HepG2 (cell line): ENCODE measurements around the gene COQ4. TPM values are rescaled to one million over a fixed set of nuclear protein-coding genes. Genes with fewer than 3 reads are reported as not detected.

ENCODE experiments used
- AGO1 ChIP-seq: fragments of 200-400 bp; formaldehyde crosslinking; IDR thresholded peaks from 2 replicates; pipeline ENCODE4 v1.6.1; 2017; ENCODE audit warnings: mild to moderate bottlenecking, low read depth, low read length, moderate library complexity; ENCODE audit not compliant: poor library complexity, severe bottlenecking
- FLYWCH1 ChIP-seq: sonication (generic); formaldehyde crosslinking; IDR thresholded peaks from 2 replicates; pipeline ENCODE4 v1.8.1; 2023; ENCODE audit warnings: mild to moderate bottlenecking, missing genetic modification reagents
- GATA4 ChIP-seq: sonication (generic); IDR thresholded peaks from 2 replicates; pipeline ENCODE4 v1.6.1; 2016; ENCODE audit warnings: antibody characterized with exemption, low read depth, borderline replicate concordance
- HOXA3 ChIP-seq: sonication (generic); formaldehyde crosslinking; IDR thresholded peaks from 2 replicates; pipeline ENCODE4 v1.5.0; 2020; ENCODE audit warnings: missing genetic modification reagents
- JUND ChIP-seq: sonication (generic); formaldehyde crosslinking; IDR thresholded peaks from 2 replicates; pipeline ENCODE4 v1.8.0; 2022; ENCODE audit warnings: mild to moderate bottlenecking, missing genetic modification reagents
- KDM6A ChIP-seq: IDR thresholded peaks from 2 replicates; pipeline ENCODE4 v1.6.1; 2016; ENCODE audit warnings: low read depth
- MYNN ChIP-seq: sonication (generic); formaldehyde crosslinking; IDR thresholded peaks from 2 replicates; pipeline ENCODE4 v1.4.0; 2020; ENCODE audit warnings: mild to moderate bottlenecking, low read depth, missing genetic modification reagents
- NFIB ChIP-seq: sonication (generic); formaldehyde crosslinking; IDR thresholded peaks from 2 replicates; pipeline ENCODE4 v1.9.0; 2021; ENCODE audit warnings: missing genetic modification reagents, mild to moderate bottlenecking, borderline replicate concordance
- PPARG ChIP-seq: conservative IDR thresholded peaks from 2 replicates; pipeline ENCODE4 v1.6.1; 2016; ENCODE audit warnings: missing biosample characterization, missing genetic modification reagents
- RARA ChIP-seq: IDR thresholded peaks from 2 replicates; pipeline ENCODE4 v1.6.1; 2016; ENCODE audit warnings: missing genetic modification reagents, missing compliant biosample characterization
- RFX3 ChIP-seq: IDR thresholded peaks from 2 replicates; pipeline ENCODE4 v1.6.1; 2016; ENCODE audit warnings: missing biosample characterization, missing genetic modification reagents
- SKI ChIP-seq: fragments of 450-650 bp; IDR thresholded peaks from one replicate; pipeline ENCODE4 v1.6.1; 2018; ENCODE audit warnings: mild to moderate bottlenecking; ENCODE audit not compliant: partially characterized antibody
- SOX5 ChIP-seq: IDR thresholded peaks from 2 replicates; pipeline ENCODE4 v1.6.1; 2016; ENCODE audit warnings: borderline replicate concordance
- SPEN ChIP-seq: sonication (generic); formaldehyde crosslinking; IDR thresholded peaks from 2 replicates; pipeline ENCODE4 v1.5.1; 2020; ENCODE audit warnings: low read depth, mild to moderate bottlenecking, missing genetic modification reagents
- SSRP1 ChIP-seq: IDR thresholded peaks from 2 replicates; pipeline ENCODE4 v1.6.1; 2016; ENCODE audit warnings: control low read depth
- TEAD3 ChIP-seq: optimal IDR thresholded peaks from 2 replicates; pipeline ENCODE3; 2016; ENCODE audit warnings: borderline replicate concordance
- TOPORS ChIP-seq: sonication (generic); formaldehyde crosslinking; IDR thresholded peaks from 2 replicates; pipeline ENCODE4 v1.8.0; 2023; ENCODE audit warnings: mild to moderate bottlenecking, missing genetic modification reagents
- ZFP62 ChIP-seq: sonication (generic); formaldehyde crosslinking; IDR thresholded peaks from 2 replicates; pipeline ENCODE4 v1.4.0; 2020; ENCODE audit warnings: missing genetic modification reagents
- ZNF260 ChIP-seq: sonication (generic); formaldehyde crosslinking; IDR thresholded peaks from 2 replicates; pipeline ENCODE4 v1.4.0; 2020; ENCODE audit warnings: missing genetic modification reagents, low read depth, mild to moderate bottlenecking, borderline replicate concordance
- ZNF367 ChIP-seq: sonication (generic); formaldehyde crosslinking; IDR thresholded peaks from 2 replicates; pipeline ENCODE4 v1.4.0; 2020; ENCODE audit warnings: missing genetic modification reagents, borderline replicate concordance
- ZNF432 ChIP-seq: sonication (generic); formaldehyde crosslinking; IDR thresholded peaks from 2 replicates; pipeline ENCODE4 v1.5.0; 2020; ENCODE audit warnings: missing genetic modification reagents, mild to moderate bottlenecking, borderline replicate concordance
- ZNF709 ChIP-seq: sonication (generic); formaldehyde crosslinking; IDR thresholded peaks from 2 replicates; pipeline ENCODE4 v1.5.0; 2020; ENCODE audit warnings: mild to moderate bottlenecking, missing genetic modification reagents
- ZNF780A ChIP-seq: sonication (generic); formaldehyde crosslinking; IDR thresholded peaks from 2 replicates; pipeline ENCODE4 v1.8.0; 2022; ENCODE audit warnings: mild to moderate bottlenecking, missing genetic modification reagents, moderate library complexity
- polyA plus RNA-seq, 8 experiments: library from polyadenylated mRNA; depleted of rRNA in 3 of 8; stranded (reverse) in 7 of 8; unstranded in 1 of 8; fragments of >200 nt; fragmentation: Illumina TruSeq in 4 of 8; extraction: Trizol in 4 of 8; gene quantifications; 2 replicates each; pipeline versions ENCODE4 v1.2.1 to v1.2.3, GENCODE V29; 2011 to 2016; ENCODE audit warnings: low read depth in 4 of 8, missing spikeins in 1 of 8, mixed read lengths in 1 of 8; ENCODE audit not compliant: insufficient read depth in 1 of 8
- total RNA-seq, 5 experiments: library from RNA; depleted of rRNA; stranded (reverse); fragments of >200 nt; fragmentation: Illumina TruSeq; extraction: Trizol; gene quantifications; 2 replicates each; pipeline ENCODE4 v1.2.3, GENCODE V29; 2016; ENCODE audit warnings: low read depth in 1 of 5
- TF ChIP-seq, protein P1 (sequence below): sonication (generic); formaldehyde crosslinking; IDR thresholded peaks from 2 replicates; pipeline ENCODE4 v1.4.0; 2020; ENCODE audit warnings: missing genetic modification reagents

Gene COQ4
- total and polyA plus RNA-seq, 2 of the 13 experiments (the other 11 are each of a cell fraction or from before 2014, with no cell fraction given) = 26.1 to 36.0 TPM

DNA sequence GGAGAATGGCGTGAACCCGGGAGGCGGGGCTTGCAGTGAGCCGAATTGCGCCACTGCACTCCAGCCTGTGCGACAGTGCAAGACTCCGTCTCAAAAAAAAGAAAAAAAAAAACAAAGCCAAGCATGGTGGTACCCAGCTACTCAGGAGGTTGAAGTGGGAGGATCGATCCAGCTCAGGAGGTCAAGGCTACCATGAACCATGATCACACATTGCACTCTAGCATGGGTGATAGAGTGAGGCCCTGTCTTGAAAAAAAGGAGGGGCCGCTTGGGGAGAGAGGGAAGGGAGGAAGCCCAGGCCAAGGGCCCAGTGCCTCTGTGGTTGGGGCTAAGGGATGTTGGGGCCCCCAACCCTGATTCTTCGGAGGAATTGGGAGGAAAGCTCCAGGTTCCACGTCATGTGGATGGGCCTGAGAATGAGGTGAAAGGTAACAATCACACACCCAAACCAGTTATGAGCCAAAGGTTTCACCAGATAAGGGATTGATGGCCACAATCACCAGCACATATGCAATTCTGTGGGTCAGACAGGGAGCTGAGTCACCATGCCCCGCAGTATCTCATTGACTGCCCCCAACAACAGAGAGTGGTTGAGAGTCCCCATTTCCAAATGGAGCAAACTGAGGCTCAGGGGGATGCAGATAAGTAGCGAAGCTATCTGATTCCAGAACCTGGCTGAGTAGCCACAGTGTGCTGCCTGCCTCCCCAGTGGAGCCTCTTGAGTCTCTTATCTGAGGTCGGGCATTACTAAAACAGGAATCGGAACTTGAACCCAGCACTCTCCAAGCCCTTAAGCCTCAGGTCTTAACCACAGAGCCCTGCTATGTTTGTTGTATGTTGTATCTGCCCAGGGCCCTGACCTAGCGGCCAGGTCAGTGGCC lies 26.1 kb upstream of the COQ4 start (continued):
- TF ChIP-seq GATA4 = no peak
- TF ChIP-seq MYNN = no peak
- no peak for TF ChIP-seq ZNF780A (CRISPR knock-in tag)
- TF ChIP-seq AGO1 = no peak
- TF ChIP-seq SOX5 (CRISPR knock-in tag) = no peak
- no peak for TF ChIP-seq ZNF260 (CRISPR knock-in tag)
- TF ChIP-seq TOPORS = no peak
- peak; percentile 13 for TF ChIP-seq TEAD3 (CRISPR knock-in tag)
- peak; percentile 89 for TF ChIP-seq PPARG (CRISPR knock-in tag)
- peak; percentile 77 for TF ChIP-seq RARA
- no peak for TF ChIP-seq SKI
- TF ChIP-seq JUND = no peak
- TF ChIP-seq, protein P1, sequence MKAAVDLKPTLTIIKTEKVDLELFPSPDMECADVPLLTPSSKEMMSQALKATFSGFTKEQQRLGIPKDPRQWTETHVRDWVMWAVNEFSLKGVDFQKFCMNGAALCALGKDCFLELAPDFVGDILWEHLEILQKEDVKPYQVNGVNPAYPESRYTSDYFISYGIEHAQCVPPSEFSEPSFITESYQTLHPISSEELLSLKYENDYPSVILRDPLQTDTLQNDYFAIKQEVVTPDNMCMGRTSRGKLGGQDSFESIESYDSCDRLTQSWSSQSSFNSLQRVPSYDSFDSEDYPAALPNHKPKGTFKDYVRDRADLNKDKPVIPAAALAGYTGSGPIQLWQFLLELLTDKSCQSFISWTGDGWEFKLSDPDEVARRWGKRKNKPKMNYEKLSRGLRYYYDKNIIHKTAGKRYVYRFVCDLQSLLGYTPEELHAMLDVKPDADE (CRISPR knock-in tag) = no peak
- TF ChIP-seq SPEN (CRISPR knock-in tag) = no peak
- 0 out of 2 replicates have a peak, but pooled peaks have one; percentile 23 for TF ChIP-seq KDM6A (CRISPR knock-in tag)
- no peak for TF ChIP-seq ZNF432
- TF ChIP-seq ZFP62 (CRISPR knock-in tag) = no peak
- TF ChIP-seq SSRP1 = peak; percentile 27; the same call in 1 of the 2 replicates
- no peak for TF ChIP-seq RFX3
- no peak for TF ChIP-seq ZNF367 (CRISPR knock-in tag)
- peak; percentile 62; the same call in 1 of the 2 replicates for TF ChIP-seq HOXA3 (CRISPR knock-in tag)
- TF ChIP-seq FLYWCH1 (CRISPR knock-in tag) = no peak
- no peak for TF ChIP-seq ZNF709 (CRISPR knock-in tag)
- no peak for TF ChIP-seq NFIB
